NCI-H1436 (cell line): Measurements from ENCODE around the gene ADGRL3.

Experiments used
- DNase-seq: peaks from one replicate; lab custom pipeline; 2025; lab: John Stamatoyannopoulos, UW

ADGRL3 gene

DNA sequence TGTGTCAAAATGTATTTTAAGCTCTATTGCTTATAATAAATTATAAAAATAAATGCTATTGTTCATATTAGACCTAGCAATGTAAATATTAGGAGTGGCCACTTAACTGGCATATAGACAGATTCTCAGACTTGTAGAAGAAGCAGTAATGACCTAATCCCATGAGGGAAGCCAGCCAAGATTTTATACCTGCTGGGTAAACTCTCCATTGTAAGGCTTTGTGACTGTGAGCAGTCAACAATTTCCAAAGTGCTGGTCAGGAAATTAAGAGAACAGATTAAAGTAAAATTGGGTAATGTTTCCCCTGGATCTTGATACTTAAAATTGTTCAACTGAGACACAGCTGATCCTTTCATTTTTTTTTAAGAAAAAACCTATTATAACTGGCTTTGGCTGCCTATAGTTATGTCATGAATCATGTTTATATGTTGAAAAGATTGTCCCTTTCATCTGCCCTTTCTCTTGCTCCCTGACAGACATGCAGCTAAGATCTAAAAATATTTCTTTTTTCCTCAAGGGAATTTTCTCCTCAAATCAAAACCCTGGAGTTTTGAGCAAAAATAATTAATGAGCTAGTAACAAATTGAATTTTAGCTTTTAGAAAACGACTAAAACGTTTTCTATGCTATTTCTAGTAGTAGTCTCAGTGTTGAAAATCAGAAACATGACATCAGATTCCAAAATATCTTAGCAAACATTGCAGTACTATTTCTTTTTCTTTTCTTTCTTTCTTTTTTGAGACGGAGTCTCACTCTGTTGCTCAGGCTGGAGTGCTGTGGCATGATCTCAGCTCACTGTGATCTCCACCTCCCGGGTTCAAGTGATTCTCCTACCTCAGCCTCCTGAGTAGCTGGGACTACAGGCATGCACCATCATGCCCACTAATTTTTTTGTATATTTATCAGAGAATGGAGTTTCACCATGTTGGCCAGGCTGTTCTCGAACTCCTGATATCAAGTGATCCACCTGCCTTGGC, 77.9 kb downstream of the ADGRL3 start:
- DNase-seq = no peak

DNA sequence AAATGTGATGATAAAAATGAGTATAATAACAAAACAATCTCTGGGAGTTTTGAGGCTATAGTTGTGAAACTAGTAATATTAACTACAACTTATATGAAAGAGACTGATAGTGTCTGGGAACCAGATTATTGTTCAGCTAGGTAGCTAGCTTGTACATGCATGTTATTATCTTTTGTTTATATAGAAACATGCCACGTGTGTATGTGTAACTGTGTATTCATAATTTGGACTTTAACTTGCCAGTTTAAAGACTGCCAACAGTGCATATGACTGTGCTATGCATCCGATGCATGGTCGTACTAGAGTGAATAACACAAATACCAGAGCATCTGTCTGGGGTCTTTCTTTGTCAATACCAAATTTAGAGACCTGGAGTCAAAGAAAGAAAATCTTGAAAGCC, 92.2 kb downstream of the ADGRL3 start:
- no peak for DNase-seq

DNA sequence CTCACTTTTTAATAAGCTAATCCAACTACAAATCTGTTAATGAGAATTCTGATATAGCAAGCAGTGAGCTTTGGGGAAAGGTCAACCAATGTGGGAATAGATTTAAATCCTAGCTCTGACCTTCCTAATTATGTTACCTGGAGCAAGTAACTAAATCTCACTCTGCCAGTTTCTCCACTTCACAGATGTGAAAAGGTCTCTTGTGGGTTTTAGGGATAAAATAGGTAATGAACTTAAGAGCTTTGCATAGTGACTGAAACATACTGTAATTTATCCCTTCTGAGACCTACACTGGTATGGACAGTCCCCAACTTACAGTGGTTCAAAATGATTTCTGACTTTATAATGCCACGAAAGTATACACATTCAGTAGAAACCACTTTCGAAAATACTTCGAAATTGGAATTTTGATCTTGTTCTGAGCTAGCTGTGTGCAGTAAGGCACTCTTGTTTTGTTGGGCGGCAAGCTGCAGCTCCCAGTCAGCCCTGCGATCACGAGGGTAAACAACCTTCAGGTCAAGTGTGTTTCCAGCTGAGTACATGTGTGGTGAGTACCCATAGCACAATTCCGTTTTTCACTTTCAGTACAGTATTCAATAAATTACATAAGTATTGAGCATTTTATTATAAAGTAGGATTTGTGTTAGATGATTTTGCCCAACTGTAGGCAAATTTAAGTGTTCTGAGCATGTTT, 93.7 kb downstream of the ADGRL3 start:
- no peak for DNase-seq

DNA sequence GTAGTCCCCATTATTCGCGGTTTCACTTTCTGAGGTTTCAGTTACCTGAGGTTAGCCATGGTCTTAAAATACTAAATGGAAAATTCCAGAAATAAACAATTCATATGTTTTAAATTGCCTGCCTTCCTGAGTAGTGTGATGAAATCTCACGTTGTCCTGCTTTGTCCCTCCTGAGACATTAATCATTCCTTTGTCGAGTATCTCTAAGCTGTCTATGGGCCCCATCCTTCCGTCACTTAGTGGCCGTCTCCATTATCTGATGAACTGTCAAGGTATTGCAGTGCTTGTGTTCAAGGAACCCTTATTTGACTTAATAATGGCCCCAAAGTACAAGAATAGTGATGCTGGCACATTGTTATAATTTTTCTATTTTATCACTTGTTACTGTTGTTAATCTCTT, 94.8 kb downstream of the ADGRL3 start:
- no peak for DNase-seq

DNA sequence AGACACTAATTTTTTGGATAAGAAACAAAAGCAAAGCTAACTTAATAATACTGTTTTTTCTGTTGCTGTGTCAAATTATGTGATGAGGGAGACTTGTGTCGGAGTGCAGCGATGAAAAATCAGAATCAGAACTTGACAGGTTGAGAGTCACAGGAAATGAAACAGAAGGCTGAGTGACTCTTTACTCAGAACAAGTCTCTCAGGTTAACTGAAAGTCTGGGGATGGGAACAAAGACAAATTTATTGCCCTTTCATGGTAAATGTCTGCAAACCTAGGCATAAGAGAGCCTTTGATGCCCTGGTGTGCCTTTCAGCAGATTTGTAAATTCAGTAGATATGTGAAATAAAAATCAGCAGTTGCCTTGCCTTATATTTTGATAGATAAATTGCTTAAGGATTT, 96.0 kb downstream of the ADGRL3 start:
- no peak for DNase-seq

DNA sequence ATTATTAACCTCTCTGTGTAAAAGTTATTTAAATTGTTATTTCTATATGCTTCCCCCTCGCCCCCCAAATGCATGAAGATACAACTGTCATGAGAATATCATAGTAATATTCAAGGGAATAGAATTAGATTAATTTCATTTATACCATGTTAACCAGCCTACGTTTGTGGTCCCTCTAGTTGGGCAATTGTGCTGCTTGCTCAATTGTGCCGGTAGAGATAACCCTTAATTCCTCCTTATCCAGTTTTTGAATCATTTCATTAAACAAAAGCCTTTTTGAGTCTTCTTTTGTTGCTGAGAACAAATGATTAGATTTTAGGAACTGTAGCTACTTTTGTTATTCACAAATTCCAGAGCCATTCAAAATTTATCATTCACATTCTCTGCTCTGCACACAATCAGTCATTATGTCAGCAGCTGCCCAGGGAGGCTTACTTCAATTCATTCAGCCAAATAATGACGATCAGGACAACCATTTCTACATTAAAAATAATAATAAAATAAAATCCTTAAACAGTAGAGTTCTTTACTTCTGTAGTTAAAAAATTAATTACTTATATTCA, 98.1 kb downstream of the ADGRL3 start:
- DNase-seq = no peak

DNA sequence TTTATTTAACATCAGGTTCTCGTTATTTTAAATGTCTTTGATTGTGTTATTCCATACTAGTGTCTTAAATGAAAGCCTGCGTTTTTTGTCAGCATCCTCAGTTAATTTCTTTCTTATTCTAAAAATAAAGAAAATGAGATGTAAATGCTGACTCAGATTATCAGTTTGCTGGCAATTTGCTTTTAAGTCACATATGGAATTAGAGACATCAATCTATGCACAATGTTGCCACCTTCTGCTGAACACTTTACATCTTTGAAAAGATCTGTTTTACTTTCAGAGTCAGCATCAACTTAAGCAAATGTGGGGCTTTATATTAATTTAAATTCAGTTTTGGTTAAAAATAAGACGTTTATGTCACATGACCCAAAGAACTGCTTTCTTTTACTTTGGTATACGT, 99.2 kb downstream of the ADGRL3 start:
- no peak for DNase-seq

DNA sequence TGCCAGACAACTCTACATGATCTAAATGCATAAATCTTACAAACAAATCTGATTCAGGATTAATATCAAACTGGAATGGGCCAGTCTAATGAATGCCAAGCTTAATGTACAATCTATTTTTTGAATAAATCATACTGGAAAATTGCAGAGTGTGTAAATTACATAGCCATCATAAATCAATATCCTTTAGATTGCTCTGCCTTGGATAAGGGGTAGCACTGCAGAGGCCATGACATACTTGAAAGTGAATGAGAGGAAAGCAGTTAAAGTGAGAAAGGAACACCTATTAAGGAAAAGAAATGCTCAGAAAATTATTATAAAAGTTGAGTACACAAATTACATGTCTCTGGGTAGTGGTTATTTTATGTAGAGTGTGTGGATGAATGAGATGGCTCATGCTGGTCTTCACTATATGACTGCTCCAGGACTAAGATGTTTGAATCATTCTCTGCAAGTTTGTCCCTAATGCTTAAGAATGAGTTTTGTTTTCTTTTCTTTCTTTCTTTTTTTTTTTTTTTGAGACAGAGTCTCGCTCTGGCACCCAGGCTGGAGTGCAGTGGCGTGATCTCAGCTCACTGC, 100.2 kb downstream of the ADGRL3 start:
- no peak for DNase-seq

DNA sequence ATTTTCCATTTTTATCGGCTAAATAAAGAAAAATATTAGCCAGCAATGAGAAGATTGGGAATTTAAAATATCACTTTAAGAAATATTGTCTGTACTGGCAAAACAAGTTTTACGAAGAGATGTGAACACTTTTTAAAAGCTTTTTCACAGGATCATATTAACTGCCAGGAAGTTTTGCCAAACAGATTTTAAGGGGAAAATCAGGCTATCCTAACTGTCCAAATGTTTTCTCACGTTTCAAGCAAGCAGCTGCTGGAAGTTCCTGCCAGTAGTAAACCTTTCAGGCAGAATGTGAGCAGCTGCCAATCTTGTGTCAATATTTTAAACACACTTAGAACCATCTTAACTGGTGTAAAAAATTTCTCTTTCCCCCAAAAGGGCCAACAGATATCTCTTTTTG, 101.1 kb downstream of the ADGRL3 start:
- DNase-seq = no peak

DNA sequence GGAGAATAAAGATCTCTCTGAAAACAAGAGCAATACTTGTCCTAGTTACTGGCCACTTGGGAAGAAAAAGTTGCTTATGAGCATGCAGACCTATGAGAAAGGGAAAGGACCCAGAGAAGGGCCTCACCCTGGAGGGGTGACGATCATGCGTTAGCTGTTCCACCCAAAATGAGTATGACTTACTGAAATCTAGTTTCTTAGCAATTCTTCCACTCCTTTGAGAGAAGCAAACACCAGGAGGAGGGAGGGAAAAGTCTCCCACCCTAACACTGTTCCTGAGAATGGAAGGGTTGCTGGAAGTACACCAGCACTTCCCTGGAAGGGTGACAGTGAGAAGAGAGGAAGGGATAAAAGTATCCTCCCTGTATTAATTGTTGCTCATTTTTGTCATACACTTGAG, 107.9 kb downstream of the ADGRL3 start:
- DNase-seq = no peak

DNA sequence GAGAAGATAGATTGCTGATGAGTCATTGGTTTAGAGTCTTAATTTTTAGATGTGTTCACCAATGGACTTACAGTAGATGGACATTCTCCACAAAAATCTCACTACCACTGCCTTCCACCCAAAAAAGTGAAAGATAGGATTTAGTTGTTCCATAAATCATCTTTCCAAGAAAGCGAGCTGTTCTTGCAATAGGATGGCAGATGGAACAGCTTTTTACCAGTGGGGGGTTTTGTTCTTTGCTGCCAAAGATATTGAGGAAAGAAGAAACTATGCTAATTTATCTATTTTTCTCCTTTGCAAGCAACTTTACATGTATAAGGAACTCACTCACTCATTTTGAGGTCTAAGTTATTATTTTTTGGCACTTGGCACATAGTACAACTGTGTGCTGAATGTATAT, 109.5 kb downstream of the ADGRL3 start:
- no peak for DNase-seq

DNA sequence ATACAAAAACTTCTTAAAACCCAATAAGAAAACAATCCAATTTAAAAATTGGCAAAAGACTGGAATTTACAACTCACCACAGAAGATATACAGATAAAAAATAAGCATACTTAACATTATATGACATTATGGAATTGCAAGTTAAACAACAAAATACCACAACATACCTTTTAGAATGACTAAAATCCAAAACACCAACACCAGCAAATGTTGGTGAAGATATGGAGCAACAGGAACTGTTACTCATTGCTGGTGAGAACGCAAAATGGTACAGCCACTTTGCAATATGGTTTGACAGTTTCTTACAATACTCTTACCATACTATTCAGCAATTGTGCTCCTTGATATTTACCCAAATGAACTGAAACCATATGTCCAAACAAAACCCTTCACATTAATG, 112.4 kb downstream of the ADGRL3 start:
- DNase-seq = no peak

DNA sequence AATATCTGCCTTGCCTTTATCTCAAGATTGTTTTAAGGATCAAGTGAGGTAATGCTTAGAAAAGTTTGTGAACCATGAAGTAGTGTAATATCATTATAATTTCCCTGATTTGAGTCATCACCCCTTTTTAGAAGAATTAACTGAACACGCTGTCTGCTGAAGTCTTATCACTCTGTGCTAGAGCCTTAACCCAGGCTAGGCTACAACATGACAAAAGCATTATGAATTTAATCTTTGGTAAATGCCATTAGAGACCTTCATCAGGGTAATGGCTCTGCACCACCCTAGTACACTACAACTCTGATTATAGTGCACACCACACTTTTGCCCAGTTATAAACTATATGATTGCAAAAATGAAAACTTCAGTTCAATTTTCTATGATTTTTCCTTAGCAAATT, 118.3 kb downstream of the ADGRL3 start:
- no peak for DNase-seq

DNA sequence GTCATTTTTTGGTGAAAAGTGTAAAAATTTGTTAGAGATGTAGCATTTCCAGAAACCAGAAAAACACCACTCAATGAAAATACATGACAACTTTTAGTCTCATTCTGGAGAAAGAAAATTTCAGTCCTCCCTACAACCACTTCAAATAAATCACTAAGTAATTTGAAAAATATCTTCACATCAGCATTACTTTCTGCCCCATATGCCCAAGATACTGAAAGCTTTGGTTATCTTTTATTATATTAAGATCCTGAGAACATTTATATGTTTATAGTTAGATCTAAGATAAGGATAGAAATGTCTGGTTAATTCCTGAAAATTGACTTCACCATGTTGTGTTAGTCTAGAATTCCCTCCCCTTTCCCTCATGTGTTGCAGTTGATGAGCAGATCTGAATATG, 119.0 kb downstream of the ADGRL3 start:
- DNase-seq = no peak

DNA sequence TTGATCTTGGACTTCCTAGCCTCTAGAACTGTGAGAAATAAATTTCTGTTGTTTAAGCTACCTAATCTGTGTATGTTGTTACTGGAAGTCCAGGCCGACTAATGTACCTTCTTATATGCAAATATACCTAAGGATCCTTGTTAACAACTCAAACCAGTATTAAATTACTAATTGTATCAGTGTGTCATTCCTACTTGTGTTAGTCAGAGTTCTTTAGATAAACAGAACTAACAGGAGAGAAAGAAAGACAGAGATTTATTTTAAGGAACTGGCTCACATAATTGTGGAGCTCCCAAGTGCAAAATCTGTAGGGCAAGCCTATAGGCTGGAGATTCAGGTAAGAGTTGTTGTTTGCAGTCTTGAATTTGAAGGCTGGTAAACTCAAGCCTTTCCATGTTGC, 120.0 kb downstream of the ADGRL3 start:
- no peak for DNase-seq

DNA sequence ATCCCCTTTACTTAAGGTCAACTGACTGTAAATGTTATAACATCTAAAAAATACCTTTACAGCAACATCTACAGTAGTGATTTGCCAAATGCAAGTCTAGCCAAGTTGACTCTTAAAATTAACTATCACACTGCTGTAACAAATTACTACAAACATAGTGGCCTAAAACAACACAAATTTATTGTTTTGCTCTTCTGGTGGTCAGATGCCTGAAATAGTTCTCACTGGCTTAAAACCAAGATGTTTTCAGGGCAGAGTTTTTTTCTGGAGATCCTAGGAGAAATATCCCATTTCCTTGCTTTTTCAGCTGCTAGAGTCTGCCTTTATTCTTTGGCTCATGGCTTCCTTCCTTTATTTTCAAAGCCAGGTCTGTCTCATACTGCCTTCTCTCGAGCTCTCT, 120.5 kb downstream of the ADGRL3 start:
- DNase-seq = no peak

DNA sequence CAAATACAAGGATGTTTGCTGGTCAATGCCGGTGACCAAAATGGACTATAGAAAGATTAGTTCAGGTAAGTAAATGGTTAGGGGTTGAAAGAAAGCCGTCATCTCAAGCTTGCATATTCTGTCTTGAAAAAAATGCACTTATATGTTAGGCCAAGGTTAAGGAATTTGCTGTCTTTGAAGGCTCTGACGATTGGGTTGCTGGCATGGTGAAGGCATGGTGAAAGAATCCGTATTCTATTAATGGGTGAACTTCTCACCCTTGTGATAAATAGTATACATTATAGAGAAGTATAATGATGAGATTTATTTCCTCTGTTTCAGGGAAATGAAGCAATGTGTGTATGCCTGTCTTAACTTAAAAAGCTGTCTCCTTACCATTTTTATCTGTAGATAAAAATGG, 132.6 kb downstream of the ADGRL3 start:
- DNase-seq = no peak

DNA sequence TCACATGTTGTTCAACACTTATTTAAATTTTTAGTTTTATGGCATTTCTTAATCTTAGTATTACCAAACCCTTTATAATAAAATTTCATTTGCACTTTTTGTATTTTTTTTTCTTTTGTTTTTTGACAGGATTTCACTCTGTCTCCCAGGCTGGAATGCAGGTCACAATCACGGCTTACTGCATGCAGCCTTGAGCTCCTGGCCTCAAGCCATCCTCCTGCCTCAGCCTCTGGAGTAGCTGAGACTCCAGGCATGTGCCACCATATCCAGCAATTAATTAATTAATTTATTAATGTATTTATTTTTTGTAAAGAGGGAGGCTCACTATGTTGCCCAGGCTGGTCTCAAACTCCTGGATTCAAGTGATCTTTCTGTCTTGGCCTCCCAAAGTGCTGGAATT, 133.4 kb downstream of the ADGRL3 start:
- DNase-seq = no peak

DNA sequence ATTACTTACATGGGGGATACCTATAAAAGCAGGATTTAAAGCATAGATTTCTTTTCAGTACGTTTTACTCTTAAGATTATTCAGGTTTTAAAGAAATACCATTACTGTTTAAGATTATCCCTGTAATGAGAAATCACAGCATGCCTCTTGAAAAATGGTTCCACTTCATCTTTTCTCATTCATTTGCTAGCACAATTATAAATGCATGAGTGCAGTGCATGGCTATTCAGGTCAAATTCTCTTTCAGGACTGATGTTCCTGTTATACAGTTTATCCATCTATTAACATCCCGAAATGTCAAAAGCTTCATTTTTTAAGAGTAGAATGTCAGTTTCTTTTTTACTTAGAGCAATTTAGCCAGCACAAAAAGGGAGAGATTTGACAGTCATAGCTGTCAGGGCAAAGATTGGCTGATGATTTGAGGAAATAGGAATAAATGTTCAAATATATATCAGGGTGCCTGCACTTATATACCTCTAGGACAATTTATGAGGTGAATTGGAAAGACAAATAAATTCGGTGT, 135.2 kb downstream of the ADGRL3 start:
- DNase-seq = no peak

DNA sequence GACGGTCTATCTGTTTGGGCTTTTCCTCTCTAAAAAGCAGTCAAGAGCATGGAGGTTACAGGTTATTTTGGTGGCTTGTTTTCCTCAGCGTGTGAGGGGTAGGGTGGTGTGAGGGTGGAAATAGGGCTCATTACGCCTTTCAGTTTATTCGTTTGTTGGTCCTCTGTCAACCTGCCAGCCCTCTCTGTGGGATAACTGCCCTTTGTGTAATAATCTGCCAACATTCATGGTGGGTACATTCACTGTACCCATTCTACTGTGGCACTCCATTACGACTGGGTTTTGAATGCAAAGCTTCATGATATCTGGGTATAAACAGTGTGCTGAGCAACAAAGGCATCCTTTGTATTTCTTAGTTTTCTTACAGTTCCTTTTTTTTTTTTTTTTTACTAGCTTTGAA, 136.4 kb downstream of the ADGRL3 start:
- no peak for DNase-seq

DNA sequence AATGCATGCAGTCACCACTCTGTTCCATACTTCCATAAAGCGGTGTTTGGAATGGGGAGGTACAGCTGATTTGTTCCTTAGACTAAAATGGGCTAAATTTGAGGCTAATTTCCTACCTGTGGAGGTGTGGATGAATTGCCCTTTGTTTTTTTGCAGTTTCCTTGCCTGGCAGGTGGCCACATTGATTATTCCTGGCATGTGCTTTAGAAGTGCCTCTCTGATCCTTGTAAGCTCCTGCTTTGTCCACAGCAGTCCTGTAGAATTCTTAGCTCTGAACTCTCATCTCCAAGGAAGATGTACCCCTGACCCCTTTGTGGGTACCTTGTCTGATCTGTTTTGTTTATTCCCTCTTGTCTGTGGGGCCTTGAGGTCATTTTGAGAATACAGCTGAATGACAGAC, 136.8 kb downstream of the ADGRL3 start:
- no peak for DNase-seq

DNA sequence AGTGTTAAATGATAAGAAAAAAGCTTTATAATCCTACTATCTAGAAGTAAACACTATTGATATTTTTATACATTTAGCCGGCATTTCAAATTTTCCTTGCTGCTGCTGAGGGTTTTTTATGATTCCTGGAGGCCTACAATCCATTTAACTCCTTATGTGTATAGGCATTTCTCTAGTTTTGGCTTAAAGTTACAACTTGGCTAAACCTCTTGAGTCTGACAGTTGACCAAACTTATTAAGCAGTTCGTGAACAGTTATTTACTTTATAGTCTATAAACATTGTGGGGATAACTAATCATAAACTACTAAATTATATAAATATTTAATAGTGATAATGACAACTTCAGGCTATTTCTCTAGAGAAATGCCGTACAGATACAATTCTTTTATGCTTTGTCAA, 141.9 kb downstream of the ADGRL3 start:
- DNase-seq = no peak

DNA sequence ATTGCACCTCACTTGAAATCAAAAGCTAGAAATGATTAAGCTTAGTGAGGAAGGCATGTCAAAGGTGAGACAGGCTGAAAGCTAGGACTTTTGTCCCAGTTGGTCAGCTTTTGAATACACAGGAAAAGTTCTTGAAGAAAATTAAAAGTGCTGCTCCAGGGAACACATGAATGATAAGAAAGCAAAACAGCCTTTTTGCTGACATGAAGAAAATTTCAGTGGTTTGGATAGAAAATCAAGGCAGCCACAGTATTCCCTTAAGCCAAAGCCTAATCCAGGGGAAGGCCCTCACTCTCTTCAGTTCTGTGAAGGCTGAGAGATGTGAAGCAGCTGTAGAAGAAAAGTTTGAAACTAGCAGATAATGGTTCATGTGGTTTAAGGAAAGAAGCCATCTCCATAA, 150.8 kb downstream of the ADGRL3 start:
- DNase-seq = no peak
